Stimulated activated CD4-positive, alpha-beta T cell treated with anti-CD3 and anti-CD28 coated beads, Interleukin-15, amount 100 ng/mL, for 24 hours (primary cell): Measurements from ENCODE around the gene USPL1.

Experiments used
- DNase-seq: peaks from one replicate; pipeline ENCODE4 v3.0.0-alpha.2; 2020

Gene USPL1

DNA sequence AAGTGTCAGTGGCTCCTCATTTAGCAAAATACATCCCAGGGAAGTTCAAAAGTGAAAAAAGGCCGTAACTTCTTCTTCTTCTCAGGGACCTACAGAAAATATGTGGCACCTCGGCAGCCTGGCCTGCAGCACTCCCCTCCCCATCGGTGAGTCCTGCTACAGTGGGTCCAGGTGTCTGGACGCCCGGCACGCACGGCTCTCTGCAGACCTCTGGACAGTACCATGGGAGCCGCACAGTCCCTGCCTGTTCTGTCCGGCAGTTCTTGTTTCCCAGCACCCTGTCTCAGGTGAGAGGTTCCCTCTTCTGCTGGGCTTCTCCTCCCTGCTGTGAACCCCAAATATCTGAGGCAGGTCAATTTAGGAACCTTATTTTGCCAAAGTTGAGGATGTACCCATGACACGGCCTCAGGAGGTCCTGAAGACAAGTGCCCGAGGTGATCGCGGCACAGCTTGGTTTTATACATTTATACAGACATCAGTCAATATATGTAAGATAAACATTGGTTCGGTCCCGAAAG lies 80.8 kb downstream of the USPL1 start:
- DNase-seq, result no peak

DNA sequence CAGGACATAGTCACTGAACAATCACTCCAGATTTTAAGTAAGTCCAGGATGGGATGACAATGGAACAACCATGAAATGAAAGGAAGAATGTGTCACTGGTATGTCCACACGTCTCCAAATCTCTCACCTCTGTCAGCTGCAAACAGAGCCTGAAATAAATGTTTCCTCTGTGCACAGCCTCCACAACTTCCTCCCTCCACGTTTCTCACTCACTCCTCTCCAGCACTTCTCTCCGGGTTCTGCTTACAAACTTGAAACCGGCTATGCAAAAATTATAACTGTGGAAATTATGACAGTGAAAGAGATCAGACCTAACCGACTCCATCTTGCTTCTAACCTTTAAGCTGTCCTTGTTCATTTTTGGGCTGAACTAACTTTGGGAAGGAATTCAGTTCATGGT lies 82.6 kb downstream of the USPL1 start:
- DNase-seq, result no peak

- DNase-seq, result no peak
These were observed 84.3 kb downstream of the USPL1 start for GRCh38 chr13:30702006-30702405.

GRCh38 chr13:30704596-30704995 lies 86.9 kb downstream of the USPL1 start:
- DNase-seq, result no peak

- no peak for DNase-seq
These were observed 88.0 kb downstream of the USPL1 start for GRCh38 chr13:30705680-30706079.

DNA sequence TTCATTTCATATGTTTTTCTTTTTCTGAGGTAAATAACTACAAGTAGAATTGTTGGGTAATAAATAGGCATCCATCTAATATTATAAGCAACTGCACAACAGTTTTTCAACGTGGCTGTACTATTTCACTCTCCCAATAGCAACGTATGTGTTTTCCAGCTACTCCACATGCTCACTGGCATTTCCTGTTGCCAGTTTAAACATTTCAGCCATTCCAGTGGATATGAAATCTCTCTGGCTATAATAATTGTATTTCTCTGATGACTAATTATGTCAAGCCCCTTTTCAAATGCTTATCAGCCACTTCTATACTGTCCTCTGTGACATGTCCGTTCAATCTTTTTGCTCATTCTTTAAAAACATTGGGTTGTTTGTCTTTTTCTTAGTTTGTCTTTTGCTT lies 90.8 kb downstream of the USPL1 start:
- DNase-seq, result no peak
